ENCODE results near the gene PLEKHG3.

The PLEKHG3 gene

DNA sequence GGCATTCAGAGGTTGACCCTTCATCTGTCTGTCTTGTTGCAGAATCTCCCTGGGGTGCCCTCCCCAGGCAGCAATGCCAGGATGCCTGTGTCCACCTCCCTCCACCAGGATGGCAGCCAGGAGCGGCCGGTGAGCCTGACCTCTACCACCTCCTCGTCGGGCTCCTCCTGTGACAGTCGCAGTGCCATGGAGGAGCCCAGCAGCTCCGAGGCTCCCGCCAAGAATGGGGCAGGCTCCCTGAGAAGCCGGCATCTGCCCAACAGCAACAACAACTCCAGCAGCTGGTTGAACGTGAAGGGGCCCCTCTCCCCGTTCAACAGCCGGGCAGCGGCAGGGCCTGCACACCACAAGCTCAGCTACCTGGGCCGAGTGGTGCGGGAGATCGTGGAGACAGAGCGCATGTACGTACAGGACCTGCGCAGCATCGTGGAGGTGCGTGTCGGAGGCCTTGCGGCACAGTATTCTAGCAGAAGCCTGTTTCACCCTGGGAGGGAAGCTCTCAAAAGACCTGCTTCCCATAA is 23.4 kb downstream of the PLEKHG3 start:
- TF ChIP-seq, protein P1, sequence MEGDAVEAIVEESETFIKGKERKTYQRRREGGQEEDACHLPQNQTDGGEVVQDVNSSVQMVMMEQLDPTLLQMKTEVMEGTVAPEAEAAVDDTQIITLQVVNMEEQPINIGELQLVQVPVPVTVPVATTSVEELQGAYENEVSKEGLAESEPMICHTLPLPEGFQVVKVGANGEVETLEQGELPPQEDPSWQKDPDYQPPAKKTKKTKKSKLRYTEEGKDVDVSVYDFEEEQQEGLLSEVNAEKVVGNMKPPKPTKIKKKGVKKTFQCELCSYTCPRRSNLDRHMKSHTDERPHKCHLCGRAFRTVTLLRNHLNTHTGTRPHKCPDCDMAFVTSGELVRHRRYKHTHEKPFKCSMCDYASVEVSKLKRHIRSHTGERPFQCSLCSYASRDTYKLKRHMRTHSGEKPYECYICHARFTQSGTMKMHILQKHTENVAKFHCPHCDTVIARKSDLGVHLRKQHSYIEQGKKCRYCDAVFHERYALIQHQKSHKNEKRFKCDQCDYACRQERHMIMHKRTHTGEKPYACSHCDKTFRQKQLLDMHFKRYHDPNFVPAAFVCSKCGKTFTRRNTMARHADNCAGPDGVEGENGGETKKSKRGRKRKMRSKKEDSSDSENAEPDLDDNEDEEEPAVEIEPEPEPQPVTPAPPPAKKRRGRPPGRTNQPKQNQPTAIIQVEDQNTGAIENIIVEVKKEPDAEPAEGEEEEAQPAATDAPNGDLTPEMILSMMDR (conservative IDR thresholded peaks at IDR 0.05), result no peak
- no peak for TF ChIP-seq ZFX (IDR thresholded peaks at IDR 0.05)
- no peak overlapping the region for H3K27ac ChIP-seq

DNA sequence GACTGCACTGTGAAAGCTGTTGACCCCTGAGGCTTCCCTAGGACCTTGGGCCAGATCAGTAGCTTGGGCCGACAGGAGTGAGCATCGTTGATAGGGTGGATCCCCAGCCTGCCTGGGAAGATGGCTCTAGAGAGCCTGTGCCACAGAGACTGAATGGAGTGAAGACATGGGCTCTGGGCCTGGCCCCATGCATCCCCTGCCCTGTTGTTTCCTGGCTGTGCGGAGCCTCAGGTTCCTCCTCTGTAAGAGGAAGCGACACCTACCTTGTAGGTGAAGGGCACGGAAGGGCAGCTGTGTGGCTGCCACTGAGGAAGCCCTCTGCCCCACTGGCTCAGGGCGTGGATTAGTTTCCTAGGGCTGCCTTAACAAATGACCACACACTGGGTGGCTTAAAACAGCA is 23.9 kb downstream of the PLEKHG3 start:
- no peak for TF ChIP-seq ZFX (IDR thresholded peaks at IDR 0.05)
- TF ChIP-seq, protein P1 (conservative IDR thresholded peaks at IDR 0.05), result no peak
- H3K27ac ChIP-seq, result no peak overlapping the region

DNA sequence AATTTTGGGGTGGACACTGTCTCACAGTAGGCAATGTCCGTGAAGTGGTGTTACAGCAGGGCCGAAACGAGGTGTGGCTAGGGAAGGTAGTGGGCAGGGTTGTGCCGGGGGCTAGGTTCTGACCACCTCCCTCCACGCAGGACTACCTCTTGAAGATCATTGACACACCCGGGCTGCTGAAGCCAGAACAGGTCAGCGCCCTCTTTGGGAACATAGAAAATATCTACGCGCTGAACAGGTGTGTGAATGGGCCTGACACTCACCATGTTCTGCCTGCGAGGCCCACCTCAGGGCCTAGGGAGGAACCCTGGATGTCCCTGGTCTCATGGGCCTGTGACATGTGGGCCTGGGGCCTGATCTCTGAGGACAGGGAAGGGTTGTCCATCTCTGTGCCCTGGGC is 24.6 kb downstream of the PLEKHG3 start:
- H3K27ac ChIP-seq, result no peak overlapping the region
- TF ChIP-seq, protein P1 (conservative IDR thresholded peaks at IDR 0.05), result no peak
- no peak for TF ChIP-seq ZFX (IDR thresholded peaks at IDR 0.05)

DNA sequence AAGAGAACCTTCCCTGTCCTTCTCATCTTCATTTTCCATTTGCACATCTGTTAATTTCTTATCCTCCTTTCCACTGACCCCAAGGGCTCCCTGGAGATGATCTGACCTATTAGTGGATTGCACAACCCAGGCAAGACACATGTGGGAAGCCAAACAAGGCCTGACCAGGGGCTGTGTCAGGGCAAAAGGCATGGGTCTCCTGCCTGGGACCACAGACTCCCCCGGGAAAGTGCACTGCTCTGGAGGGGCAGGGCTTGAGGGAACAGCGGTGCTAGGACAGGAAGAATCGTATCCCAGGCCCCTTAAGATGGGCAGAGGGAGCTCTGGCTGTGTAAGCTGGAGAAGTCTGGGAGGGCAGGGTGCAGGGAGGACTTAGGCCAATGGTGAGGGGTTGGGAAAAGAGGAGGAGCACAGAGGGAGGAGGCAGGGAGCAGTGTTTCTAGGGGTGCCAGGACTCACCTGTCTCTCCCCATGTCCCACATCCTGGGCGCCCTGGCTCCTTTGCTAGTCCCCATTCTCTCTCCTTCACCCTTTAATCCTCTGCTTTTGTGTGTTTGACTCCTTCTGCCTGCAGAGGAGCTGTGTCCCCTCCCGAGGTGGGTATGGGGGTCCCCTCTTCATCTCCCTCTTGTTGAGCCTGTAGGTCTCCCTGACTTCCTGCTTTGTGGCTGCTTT is 25.3 kb downstream of the PLEKHG3 start:
- H3K27ac ChIP-seq, result no peak overlapping the region
- TF ChIP-seq, protein P1 (conservative IDR thresholded peaks at IDR 0.05), result no peak
- TF ChIP-seq ZFX (IDR thresholded peaks at IDR 0.05), result no peak

DNA sequence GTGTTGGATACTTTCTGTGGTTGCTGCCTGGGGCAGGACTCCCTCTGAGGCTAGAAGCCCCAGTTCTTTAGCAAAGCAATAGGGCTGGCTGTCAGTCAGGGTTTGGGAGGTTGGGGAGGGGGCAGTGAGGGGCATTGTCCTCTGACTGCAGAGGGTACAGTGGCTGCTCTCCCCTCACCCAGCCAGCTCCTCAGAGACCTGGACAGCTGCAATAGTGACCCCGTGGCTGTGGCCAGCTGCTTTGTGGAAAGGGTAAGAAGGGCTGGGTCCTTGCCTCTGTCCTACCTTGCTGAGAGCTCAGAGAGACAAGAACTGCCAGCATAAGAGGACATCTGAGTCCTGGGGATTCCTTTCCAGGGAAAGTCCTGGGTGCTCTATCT is 25.8 kb downstream of the PLEKHG3 start:
- H3K27ac ChIP-seq, result no peak overlapping the region
- TF ChIP-seq ZFX (IDR thresholded peaks at IDR 0.05), result no peak
- TF ChIP-seq, protein P1 (conservative IDR thresholded peaks at IDR 0.05), result no peak

DNA sequence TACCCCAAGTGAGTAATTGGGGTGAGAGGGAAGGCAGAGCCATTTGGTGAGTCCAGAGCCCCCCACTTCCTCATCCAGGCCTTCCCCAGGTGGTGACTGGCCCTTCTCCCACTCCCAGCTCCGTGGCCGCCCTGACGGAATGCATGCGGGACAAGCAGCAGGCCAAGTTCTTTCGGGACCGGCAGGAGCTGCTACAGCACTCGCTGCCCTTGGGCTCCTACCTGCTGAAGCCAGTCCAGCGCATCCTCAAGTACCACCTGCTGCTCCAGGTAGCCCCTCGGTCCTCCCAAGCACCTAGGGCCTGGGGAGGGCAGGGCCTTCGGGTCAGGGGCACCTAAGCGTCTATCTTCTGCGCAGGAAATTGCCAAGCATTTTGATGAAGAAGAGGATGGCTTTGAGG is 26.5 kb downstream of the PLEKHG3 start:
- no peak overlapping the region for H3K27ac ChIP-seq
- TF ChIP-seq, protein P1 (conservative IDR thresholded peaks at IDR 0.05), result no peak
- no peak for TF ChIP-seq ZFX (IDR thresholded peaks at IDR 0.05)

DNA sequence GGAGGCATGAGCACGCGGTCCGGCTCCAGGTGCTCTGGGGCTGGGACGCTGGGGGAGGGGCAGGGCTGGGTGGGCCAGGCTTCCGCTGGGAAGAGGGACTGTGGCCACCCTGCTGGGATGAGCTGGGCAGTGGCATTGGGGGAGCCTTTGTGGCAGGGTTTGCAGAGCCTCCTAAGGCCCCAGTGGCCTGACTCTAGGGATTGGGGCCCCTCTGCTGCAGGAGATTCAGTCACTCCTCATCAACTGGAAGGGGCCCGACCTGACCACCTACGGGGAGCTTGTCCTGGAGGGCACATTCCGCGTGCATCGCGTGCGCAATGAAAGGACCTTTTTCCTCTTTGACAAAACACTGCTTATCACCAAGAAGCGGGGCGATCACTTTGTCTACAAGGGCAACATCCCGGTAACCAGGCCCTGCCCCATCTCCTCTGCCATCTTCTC is 26.9 kb downstream of the PLEKHG3 start:
- H3K27ac ChIP-seq, result no peak overlapping the region
- TF ChIP-seq, protein P1 (conservative IDR thresholded peaks at IDR 0.05), result no peak
- no peak for TF ChIP-seq ZFX (IDR thresholded peaks at IDR 0.05)

Measured in C4-2B (cell line).